Activated T-helper 17 cell treated with anti-CD3 and anti-CD28 coated beads, Interleukin-2, amount 50 U/mL, for 72 hours (primary cell): Measurements from ENCODE around the gene SHANK2. TPM values are rescaled to one million over a fixed set of nuclear protein-coding genes. Genes with fewer than 3 reads are reported as not detected.

Source experiments
- ATAC-seq: fragments of 150-1000 bp; cut with Tn5 transposase; replicated peaks from 2 replicates; pipeline ENCODE4 v1.10.0; 2021; ENCODE audit warnings: mild to moderate bottlenecking, moderate library complexity
- H3K27ac Mint-ChIP-seq: one replicate; pipeline ENCODE4 v1.8.0; 2022; ENCODE audit warnings: mixed read lengths
- H3K27me3 Mint-ChIP-seq: one replicate; pipeline ENCODE4 v1.8.0; 2022; ENCODE audit warnings: mixed read lengths
- H3K36me3 Mint-ChIP-seq: one replicate; pipeline ENCODE4 v1.8.0; 2022; ENCODE audit warnings: low read depth, mild to moderate bottlenecking, mixed read lengths
- H3K4me1 Mint-ChIP-seq: one replicate; pipeline ENCODE4 v1.8.0; 2022; ENCODE audit warnings: mixed read lengths
- H3K4me3 Mint-ChIP-seq: one replicate; pipeline ENCODE4 v1.8.0; 2022; ENCODE audit warnings: mild to moderate bottlenecking, mixed read lengths
- H3K9me3 Mint-ChIP-seq: one replicate; pipeline ENCODE4 v1.8.0; 2022; ENCODE audit warnings: mixed read lengths
- total RNA-seq, 2 donors: library from RNA; stranded (reverse); gene quantifications; one replicate each; pipeline ENCODE4 v1.2.3, GENCODE V29; 2022

Gene SHANK2
- total RNA-seq, 2 donors from 2014 or later = not detected

DNA sequence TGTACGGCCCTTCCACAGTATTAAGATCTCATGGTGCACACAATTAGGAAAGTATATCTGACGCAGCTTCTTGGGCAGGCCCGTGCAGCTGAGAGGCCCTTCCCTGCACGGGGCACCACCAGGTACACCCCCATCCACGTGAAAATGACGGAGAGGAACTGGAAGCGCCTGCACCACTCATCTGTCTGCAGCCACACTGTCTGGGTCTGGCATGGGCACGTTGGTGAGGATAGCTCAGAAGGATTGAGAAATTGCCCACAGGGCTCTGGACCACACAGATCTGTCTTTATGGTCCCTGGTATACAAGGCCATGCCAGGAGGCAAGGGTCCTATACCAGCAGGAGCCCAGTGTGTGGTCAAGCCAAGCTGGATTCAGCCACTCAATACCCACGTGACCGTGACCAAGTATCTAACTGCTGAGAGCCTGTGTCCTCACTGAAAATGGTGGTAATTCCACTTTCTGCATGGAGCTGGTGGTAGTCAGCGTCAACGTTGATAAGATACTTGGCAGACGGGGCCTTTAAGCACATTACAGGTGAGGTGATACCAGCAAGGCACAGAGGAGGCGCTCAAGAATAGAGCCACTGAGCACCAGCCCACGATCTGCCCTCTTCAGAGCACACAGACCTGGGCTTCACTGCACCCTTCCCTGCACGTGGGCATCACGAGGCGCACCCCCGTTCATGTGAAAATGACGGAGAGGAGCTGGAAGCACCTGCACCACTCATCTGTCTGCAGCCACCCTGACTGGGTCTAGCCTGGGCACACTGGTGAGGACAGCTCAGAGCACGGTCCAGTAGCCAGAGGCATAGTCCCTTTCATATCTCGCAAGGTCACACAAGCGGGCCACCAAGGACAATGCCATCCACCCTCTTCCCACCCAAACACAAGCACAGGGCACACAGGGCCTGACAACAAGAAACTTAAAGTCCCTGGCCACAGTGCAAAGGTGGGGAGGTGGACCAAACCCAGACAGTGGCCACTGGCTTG lies 28.4 kb downstream of the SHANK2 start:
- H3K27ac Mint-ChIP-seq = no peak overlapping the region
- H3K36me3 Mint-ChIP-seq = no peaks in the 10 kb centered on the region
- H3K9me3 Mint-ChIP-seq = peaks cover 28% of the 10 kb centered on the region
- H3K4me1 Mint-ChIP-seq = no peaks in the 10 kb centered on the region
- H3K27me3 Mint-ChIP-seq = peaks cover 18% of the 10 kb centered on the region
- no peak for ATAC-seq
- H3K4me3 Mint-ChIP-seq = no peak overlapping the region

DNA sequence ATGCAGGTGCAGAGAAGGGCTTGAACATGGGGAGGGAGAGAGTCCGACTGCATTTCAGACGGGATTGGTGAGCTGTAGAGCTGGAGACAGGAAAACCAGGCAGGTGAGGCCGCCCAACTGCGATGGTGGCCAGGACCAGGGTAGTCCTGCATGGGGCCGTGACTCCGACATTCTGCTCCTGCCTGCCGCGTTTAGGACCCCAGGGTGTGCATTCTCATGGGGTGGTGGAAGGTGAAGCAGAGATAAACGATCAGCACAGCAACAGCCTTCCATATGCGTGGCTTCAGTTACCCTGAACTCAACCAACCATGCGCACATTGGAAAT lies 29.3 kb downstream of the SHANK2 start:
- H3K27me3 Mint-ChIP-seq = peaks cover 20% of the 10 kb centered on the region
- H3K9me3 Mint-ChIP-seq = peaks cover 28% of the 10 kb centered on the region
- H3K27ac Mint-ChIP-seq = no peak overlapping the region
- H3K4me3 Mint-ChIP-seq = no peak overlapping the region
- no peaks in the 10 kb centered on the region for H3K36me3 Mint-ChIP-seq
- H3K4me1 Mint-ChIP-seq = no peaks in the 10 kb centered on the region
- ATAC-seq = no peak

DNA sequence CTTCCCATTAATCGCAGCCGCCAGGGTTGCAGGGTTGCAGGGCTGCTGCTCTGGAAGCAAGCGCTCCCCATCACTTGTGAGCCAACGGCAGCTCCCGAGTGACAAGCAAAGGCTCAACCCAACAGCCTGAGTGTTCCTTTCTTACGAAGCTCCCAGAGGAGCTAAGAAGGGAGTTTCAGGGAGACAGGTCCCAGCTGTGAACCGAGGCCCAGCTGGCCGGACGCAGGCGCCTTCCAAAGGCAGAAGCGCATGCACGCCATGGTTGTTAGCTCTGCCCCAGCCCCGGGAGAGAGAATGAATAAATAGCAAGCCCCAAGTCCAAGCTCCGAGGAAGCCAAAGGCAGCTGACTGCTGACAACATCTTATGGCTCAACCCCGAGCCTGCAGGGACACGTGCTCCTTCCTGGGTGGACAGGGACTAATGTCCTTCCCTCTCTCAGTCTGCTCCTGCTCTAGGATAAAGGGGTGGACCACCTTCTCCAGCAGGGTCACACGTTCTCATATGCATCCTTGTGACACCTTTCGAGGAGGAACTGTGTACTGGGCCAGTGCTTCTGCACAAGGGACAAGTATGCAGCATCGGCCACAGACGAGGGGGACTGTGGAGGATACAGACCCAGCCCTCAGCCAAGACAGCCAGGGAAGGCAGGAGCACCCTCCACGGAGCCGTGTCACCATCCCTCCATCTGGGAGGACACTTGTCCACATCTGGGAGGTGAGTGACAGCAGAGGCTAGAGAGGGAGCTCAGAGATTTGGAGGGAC lies 29.9 kb downstream of the SHANK2 start:
- Mint-ChIP-seq H3K27me3 (peaks cover 15% of the 10 kb centered on the region), H3K9me3 (peaks cover 23% of the 10 kb centered on the region), H3K27ac (no peak overlapping the region), H3K4me1 (no peaks in the 10 kb centered on the region), H3K4me3 (no peak overlapping the region), H3K36me3 (no peaks in the 10 kb centered on the region)
- no peak for ATAC-seq

DNA sequence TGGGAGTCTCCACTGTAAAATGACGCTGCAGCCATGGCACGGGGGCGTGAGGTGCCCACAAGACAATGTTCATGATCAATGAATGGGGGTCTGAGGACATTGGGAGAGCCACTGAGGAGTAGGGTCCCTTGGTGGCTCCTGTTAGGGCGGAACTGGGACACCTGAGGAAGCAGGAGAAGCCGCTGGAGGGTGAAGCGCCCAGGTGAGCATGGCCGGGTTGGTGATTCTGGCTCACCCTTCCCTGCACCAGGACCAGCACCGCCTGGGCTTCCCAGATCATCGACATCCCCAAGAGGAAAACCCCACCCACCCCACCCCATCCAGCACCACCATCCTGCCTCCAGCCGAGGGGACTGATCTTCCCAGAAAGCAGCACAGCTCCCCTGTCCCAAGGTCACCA lies 30.6 kb downstream of the SHANK2 start:
- Mint-ChIP-seq H3K9me3 (peaks cover 16% of the 10 kb centered on the region), H3K4me3 (no peak overlapping the region)
- no peak for ATAC-seq

DNA sequence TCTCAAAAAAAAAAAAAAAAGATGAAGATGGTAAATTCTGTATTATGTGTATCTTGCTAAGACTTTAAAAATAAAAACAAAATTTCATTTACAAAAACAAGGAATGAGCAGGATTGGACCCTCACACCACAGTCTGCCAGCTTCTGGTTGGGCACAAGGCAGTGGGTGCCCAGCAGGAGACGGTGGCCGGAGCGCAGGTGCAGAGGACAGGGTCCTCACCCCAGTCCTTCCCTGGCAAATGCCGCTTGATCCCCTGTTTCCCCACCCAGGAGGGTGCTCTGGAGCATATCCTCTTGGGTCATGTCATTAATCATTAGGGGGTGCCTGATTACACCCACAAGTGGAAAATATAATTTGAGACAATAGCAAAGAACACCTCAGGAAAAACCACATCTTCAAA lies 31.2 kb downstream of the SHANK2 start:
- Mint-ChIP-seq H3K27me3 (peaks cover 14% of the 10 kb centered on the region), H3K27ac (no peak overlapping the region), H3K36me3 (no peaks in the 10 kb centered on the region), H3K9me3 (peaks cover 15% of the 10 kb centered on the region), H3K4me3 (no peak overlapping the region), H3K4me1 (no peaks in the 10 kb centered on the region)
- ATAC-seq = no peak

More for the DNA sequence above, 30.6 kb downstream of the SHANK2 start:
- peaks cover 11% of the 10 kb centered on the region for H3K27me3 Mint-ChIP-seq
- no peaks in the 10 kb centered on the region for H3K4me1 Mint-ChIP-seq
- no peak overlapping the region for H3K27ac Mint-ChIP-seq
- H3K36me3 Mint-ChIP-seq = no peaks in the 10 kb centered on the region

DNA sequence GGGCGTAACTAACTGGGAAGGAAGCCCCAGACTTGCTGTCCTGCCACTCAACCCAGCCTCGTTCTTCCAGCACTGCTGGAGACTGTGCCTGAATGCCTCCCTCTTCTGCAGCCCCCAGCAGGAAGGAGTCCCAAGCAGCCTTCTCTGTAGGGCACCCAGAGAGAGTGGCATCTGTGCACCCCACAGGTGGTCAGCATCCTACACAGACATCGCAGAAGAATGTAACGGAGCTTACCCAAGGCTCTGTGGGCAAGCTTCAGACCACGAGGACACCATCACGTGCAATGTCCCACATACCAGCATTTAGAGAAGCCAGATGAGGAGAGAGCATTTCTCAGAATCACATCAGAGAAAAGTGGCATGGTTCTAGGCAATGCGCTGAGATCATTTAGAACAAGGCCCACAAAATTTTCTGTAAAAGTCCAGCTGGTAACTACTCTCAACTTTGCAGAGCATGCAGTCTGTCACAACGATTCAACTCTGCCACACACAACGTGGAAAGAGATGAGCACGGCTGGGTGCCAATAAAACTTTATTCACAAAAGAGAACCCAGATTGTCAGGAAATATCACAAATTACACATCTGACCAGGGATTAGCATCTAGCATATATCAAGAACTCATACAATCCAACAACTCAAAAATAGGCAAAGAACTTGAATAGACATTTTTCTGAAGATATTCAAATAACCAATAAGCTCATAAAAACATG lies 33.4 kb downstream of the SHANK2 start:
- Mint-ChIP-seq H3K27ac (no peak overlapping the region), H3K36me3 (no peaks in the 10 kb centered on the region), H3K4me3 (no peak overlapping the region), H3K4me1 (no peaks in the 10 kb centered on the region), H3K27me3 (peaks cover 18% of the 10 kb centered on the region), H3K9me3 (peaks cover 3% of the 10 kb centered on the region)
- ATAC-seq = no peak

DNA sequence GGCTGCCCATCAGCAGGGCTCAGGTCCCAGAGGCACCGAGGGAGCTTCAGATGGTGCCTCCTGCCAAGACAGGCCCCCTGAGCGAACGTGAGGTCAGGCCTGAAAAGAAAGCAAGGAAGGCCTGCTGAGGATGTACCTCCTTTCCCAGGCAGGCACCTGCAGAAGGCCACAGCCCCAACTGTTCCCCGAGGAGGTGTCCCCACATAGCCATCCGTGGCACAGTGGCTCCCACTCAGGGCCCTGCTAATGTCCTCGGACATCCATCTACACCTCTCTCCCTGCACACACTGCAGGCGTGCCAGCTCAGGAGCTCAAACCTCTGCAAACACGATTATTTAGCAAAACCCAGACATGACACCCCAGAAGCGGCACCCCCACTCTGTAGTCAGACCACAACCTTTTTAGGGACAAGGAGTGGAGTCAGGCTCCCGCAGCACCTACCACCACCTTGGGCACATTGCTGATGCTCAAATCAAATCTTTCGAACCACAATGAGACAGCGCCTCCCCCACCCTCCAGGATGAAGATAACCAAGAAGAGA lies 36.9 kb downstream of the SHANK2 start:
- H3K4me3 Mint-ChIP-seq = no peak overlapping the region

DNA sequence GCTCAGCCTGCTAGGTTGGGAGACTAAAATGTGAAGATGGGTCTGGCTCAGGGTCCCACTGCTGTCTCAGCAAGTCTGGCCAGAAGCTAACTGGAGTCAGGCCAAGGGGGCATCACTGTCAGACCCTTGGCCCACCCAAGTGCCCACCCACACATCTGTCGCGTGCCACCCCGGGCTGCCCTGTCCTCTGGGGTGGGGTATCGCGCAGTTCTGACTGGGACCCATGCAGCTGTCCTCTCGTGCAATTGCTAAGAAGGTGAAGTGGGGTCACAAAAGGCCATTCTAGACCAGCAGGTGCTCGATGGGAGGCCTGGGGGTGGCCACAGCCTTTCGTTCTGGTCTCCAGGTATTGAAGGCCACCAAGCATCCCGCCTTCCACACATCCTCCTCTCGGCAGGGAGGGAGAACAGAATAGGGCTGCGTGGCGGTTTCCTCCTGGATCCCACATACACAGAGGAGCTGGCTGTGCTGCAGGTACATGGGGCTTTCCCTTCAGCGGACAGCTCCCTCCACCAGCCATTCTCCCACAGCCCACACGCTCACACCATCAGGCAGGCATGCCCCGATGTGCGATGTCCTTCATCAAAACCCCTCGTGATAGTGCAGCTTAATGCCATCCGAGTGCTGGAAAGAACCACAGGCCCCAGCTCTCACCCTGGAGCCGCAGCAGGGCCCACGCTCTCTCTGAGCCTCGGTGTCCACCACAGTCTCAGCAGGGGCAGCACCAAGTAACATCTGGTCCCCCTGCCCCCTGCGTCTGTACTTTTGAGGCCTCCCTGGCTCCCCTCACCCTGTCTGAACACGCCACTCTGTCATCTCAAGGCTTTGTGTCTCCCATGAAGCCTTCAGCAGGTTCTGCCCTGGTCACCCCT lies 37.6 kb downstream of the SHANK2 start:
- no peaks in the 10 kb centered on the region for H3K4me1 Mint-ChIP-seq
- no peak for ATAC-seq

More for the DNA sequence above, 36.9 kb downstream of the SHANK2 start:
- no peaks in the 10 kb centered on the region for H3K9me3 Mint-ChIP-seq
- no peaks in the 10 kb centered on the region for H3K4me1 Mint-ChIP-seq
- no peaks in the 10 kb centered on the region for H3K36me3 Mint-ChIP-seq
- no peak for ATAC-seq
- H3K27me3 Mint-ChIP-seq = peaks cover 25% of the 10 kb centered on the region
- H3K27ac Mint-ChIP-seq = no peak overlapping the region

DNA sequence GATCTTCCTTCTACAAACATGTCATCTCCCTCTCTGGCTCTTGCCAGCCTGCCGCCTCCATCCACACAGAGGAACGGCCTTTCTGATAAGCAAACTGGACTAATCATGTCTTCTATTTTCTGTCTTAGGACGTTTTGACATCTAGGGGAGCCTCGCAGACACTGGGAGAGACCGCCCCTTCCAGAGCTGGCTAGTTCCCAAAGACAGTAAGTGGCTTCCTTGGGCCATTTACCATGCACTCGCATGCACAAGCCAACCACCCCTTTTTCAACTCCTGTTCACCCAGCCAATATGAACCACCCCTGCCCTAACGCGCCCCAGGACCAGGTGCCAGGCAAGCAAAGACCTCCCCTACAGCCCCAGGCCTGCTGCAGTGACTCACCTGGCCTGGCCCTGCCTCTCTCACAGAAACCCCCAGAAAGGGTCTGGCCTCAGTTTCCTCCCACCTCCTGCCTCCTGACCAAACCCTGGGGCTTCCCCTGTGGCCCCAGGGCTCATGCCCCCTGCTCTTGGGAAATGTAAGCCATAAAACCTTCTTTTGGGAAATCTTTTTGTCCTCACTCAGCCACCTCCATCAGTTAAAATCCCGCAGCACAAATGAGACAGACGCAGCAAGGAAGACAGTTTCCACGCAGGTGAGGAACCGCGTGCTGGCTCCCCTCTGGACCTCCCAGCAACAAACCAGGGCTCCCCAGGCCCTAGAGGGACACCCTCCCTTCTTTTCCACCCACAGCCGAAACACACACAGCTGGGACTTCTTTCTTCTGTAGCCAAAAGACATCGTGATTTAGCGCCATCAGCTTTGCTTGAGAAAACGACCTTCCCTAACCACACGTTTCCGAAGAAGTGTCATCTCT lies 38.5 kb downstream of the SHANK2 start:
- H3K36me3 Mint-ChIP-seq = no peaks in the 10 kb centered on the region
- H3K27ac Mint-ChIP-seq = no peak overlapping the region
- H3K4me1 Mint-ChIP-seq = no peaks in the 10 kb centered on the region
- no peak for ATAC-seq
- H3K9me3 Mint-ChIP-seq = no peaks in the 10 kb centered on the region
- no peak overlapping the region for H3K4me3 Mint-ChIP-seq
- H3K27me3 Mint-ChIP-seq = peaks cover 23% of the 10 kb centered on the region

More for the DNA sequence above, 37.6 kb downstream of the SHANK2 start:
- H3K36me3 Mint-ChIP-seq = no peaks in the 10 kb centered on the region
- H3K9me3 Mint-ChIP-seq = no peaks in the 10 kb centered on the region
- H3K27ac Mint-ChIP-seq = no peak overlapping the region
- peaks cover 23% of the 10 kb centered on the region for H3K27me3 Mint-ChIP-seq
- no peak overlapping the region for H3K4me3 Mint-ChIP-seq

DNA sequence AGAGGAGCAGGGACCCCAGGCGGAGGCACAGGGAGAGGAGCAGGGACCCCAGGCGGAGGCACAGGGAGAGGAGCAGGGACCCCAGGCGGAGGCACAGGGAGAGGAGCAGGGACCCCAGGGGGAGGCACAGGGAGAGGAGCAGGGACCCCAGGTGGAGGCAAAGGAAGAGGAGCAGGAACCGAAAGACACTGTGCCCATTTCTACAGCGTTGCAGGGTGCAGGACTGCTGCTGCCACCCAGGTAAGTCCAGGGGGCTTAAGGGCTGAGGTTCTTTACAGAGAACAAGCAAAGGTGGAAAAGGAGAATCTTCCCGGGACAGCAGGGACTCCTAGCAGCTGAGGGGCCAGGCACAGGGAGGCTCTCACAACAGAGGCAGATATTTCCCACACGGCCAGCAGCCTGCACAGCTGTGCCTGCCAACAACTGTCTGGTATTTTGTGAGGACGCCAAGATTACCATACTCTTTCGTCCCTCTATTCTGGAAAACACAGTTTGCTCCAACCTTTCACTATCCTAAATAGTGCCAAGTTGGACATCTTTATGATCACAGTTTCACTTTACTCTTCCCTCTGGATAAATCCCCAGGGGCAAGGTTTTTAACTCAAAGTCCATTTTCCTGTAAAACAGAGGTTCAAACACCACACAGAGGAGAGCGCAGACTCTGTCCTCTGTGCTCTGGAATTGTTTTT lies 39.4 kb downstream of the SHANK2 start:
- ATAC-seq = no peak
- Mint-ChIP-seq H3K4me3 (no peak overlapping the region), H3K4me1 (no peaks in the 10 kb centered on the region), H3K27me3 (peaks cover 20% of the 10 kb centered on the region), H3K9me3 (no peaks in the 10 kb centered on the region), H3K27ac (no peak overlapping the region), H3K36me3 (no peaks in the 10 kb centered on the region)

DNA sequence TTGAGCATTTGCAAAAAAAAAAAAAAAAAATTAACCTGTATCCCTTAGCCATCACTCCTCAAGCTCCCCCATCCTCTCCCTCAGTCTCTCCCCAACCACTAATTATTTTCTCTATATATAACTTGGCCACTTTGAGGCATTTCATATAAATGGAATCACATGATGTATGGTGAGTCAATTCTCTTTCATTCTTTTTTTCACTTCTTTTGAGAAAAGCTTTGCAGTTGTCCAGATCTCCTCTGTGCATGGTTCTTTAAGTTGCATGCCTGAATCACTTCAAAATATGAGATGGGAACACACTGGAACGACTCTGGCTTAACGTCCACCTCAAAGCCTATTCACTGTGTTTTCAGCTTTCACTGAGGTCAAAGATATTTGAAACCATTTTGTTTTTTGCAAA lies 40.7 kb downstream of the SHANK2 start:
- no peaks in the 10 kb centered on the region for H3K4me1 Mint-ChIP-seq
- H3K4me3 Mint-ChIP-seq = no peak overlapping the region
- no peak for ATAC-seq
- no peaks in the 10 kb centered on the region for H3K36me3 Mint-ChIP-seq
- no peaks in the 10 kb centered on the region for H3K9me3 Mint-ChIP-seq
- H3K27me3 Mint-ChIP-seq = peaks cover 20% of the 10 kb centered on the region
- H3K27ac Mint-ChIP-seq = no peak overlapping the region

DNA sequence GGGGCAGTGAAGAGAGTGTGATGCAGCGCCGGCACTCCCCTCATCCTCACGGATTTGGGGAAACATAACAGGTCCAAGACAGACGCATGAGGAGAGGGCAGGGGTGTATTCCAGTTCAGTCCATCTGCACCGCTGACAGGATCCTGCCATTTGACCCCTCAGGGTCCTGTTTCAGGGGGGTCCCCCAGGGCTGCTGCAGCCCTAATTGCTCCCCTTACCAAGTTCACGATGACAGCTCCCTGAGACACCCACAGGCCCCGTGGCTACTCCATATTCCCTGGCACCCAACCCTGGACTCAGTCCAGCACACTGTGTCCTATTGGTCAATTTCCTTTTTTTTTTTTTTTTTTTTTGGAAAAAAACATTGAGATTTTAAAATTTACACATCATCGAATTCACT lies 41.5 kb downstream of the SHANK2 start:
- Mint-ChIP-seq H3K27ac (no peak overlapping the region), H3K4me3 (no peak overlapping the region), H3K27me3 (peaks cover 15% of the 10 kb centered on the region), H3K36me3 (no peaks in the 10 kb centered on the region), H3K4me1 (no peaks in the 10 kb centered on the region), H3K9me3 (no peaks in the 10 kb centered on the region)
- ATAC-seq = no peak
